K562 (cell line): Measurements from ENCODE around the gene CDSN. TPM values are rescaled to one million over a fixed set of nuclear protein-coding genes. Genes with fewer than 3 reads are reported as not detected.

Experiments
- ATAC-seq: fragments of 200-7000 bp; cut with Tn5 transposase; 3 replicates; pipeline ENCODE4 v1.9.1; 2020; ENCODE audit warnings: moderate library complexity
- BruUV-seq: library from RNA; stranded (reverse); fragments of 400-500 nt; replicated peaks from 2 replicates; lab custom pipeline; 2021; lab: Mats Ljungman, UMichigan
- CTCF ChIA-PET: fragments of 300-600 bp; formaldehyde crosslinking; extraction: SDS; loops from one replicate; lab custom pipeline; 2021; ENCODE audit warnings: low intra/inter-chr PET ratio; lab: Yijun Ruan, JAX
- POLR2A ChIA-PET: fragments of 300-600, 350-650 bp; sonication (Branson Sonifier 250); formaldehyde crosslinking; extraction: SDS; loops from one replicate; lab custom pipeline; 2021; ENCODE audit warnings: antibody characterized with exemption, inconsistent platforms; lab: Yijun Ruan, JAX
- DNase-seq, 4 experiments: peaks; one replicate each; pipeline versions ENCODE4 v3.0.0 to v3.0.0-alpha.2; 2011 to 2018; ENCODE audit warnings: low spot score in 3 of 4, mixed read lengths in 3 of 4; ENCODE audit errors: extremely low read depth in 1 of 4
- FAIRE-seq: peaks from 2 replicates; lab custom pipeline; 2011; peaks lifted over from hg19 to GRCh38; lab: Jason Lieb, UNC
- H2AFZ ChIP-seq: 2 replicates; pipeline ENCODE4 v1.6.0; 2011; ENCODE audit warnings: low read depth, low read length, control low read depth, inconsistent platforms
- H3K27ac ChIP-seq: fragments of 200-600 bp; 3 replicates; pipeline ENCODE4 v1.8.0; 2011; ENCODE audit warnings: low read depth, mild to moderate bottlenecking, control low read depth, inconsistent platforms, low read length, moderate library complexity, mixed read lengths; ENCODE audit errors: extremely low read depth
- H3K27me3 ChIP-seq, 2 experiments: fragments of 300-600 bp in 1 of 2; 2 replicates in 1 of 2; 3 replicates in 1 of 2; pipeline versions ENCODE4 v1.6.0 to v1.8.0; 2011; ENCODE audit warnings: inconsistent platforms in 2 of 2, low read length in 2 of 2, mild to moderate bottlenecking in 1 of 2, mixed read lengths in 1 of 2, moderate library complexity in 1 of 2; ENCODE audit not compliant: control insufficient read depth in 2 of 2, insufficient read depth in 2 of 2
- H3K36me3 ChIP-seq: fragments of 300-600 bp; 3 replicates; pipeline ENCODE4 v1.8.0; 2011; ENCODE audit warnings: mild to moderate bottlenecking, low read length, inconsistent platforms; ENCODE audit not compliant: control insufficient read depth, insufficient read depth
- H3K4me1 ChIP-seq, 2 experiments: fragments of 200-600 bp in 1 of 2; replicated peaks in 1 of 2; 2 replicates in 1 of 2; 3 replicates in 1 of 2; pipeline versions ENCODE4 v1.5.1 to v1.8.0; 2011; ENCODE audit warnings: inconsistent platforms in 2 of 2, low read length in 2 of 2, mild to moderate bottlenecking in 1 of 2, mixed read lengths in 1 of 2, moderate library complexity in 1 of 2; ENCODE audit not compliant: control insufficient read depth in 2 of 2, insufficient read depth in 2 of 2
- H3K4me2 ChIP-seq: 2 replicates; pipeline ENCODE4 v1.6.1; 2011; ENCODE audit warnings: low read length, control low read depth, inconsistent platforms, mixed read lengths; ENCODE audit not compliant: insufficient read depth
- H3K4me3 ChIP-seq: fragments of 200-600 bp; sonication (generic), shearing (Covaris generic); 2 replicates; pipeline ENCODE4 v1.5.1; 2016; ENCODE audit warnings: control low read depth, inconsistent platforms
- H3K79me2 ChIP-seq: fragments of 200-600 bp; 3 replicates; pipeline ENCODE4 v1.8.0; 2011; ENCODE audit warnings: low read length, inconsistent platforms; ENCODE audit not compliant: control insufficient read depth, insufficient read depth
- H3K9ac ChIP-seq, 2 experiments: 2 replicates each; pipeline versions ENCODE4 v1.6.0 to v1.6.1; 2011; ENCODE audit warnings: low read depth in 2 of 2, low read length in 2 of 2, control low read depth in 1 of 2, inconsistent platforms in 1 of 2, mild to moderate bottlenecking in 1 of 2, mixed read lengths in 1 of 2; ENCODE audit not compliant: insufficient read depth in 1 of 2
- H3K9me1 ChIP-seq: one replicate; pipeline ENCODE4 v1.6.0; 2011; ENCODE audit warnings: inconsistent platforms, mild to moderate bottlenecking, low read length, moderate library complexity; ENCODE audit not compliant: control insufficient read depth, insufficient read depth
- H3K9me3 ChIP-seq: replicated peaks from 2 replicates; pipeline ENCODE4 v1.5.1; 2011; ENCODE audit warnings: low read depth, low read length, inconsistent platforms; ENCODE audit not compliant: control insufficient read depth, insufficient read depth
- H4K20me1 ChIP-seq: replicated peaks from 2 replicates; pipeline ENCODE4 v1.6.1; 2011; ENCODE audit warnings: low read length, inconsistent platforms, mixed read lengths; ENCODE audit not compliant: control insufficient read depth, insufficient read depth
- BHLHE40 ChIP-seq: IDR thresholded peaks from 2 replicates; pipeline ENCODE4 v1.6.1; 2011; ENCODE audit warnings: low read length, improper control_type of control experiment
- FOXM1 ChIP-seq, 2 experiments: fragments of 450-650 bp in 1 of 2; sonication (generic) in 1 of 2; formaldehyde crosslinking in 1 of 2; IDR thresholded peaks; 2 replicates each; pipeline versions ENCODE4 v1.6.1 to v1.9.0; 2017 to 2022; ENCODE audit warnings: low read depth in 2 of 2, mild to moderate bottlenecking in 2 of 2, missing genetic modification reagents in 1 of 2, moderate library complexity in 1 of 2
- LEF1 ChIP-seq: fragments of 450-650 bp; IDR thresholded peaks from 2 replicates; pipeline ENCODE4 v1.6.1; 2016; ENCODE audit warnings: mild to moderate bottlenecking
- MCM2 ChIP-seq: fragments of 450-650 bp; IDR thresholded peaks from 2 replicates; pipeline ENCODE4 v1.6.1; 2017; ENCODE audit warnings: low read depth, mild to moderate bottlenecking
- NCOA4 ChIP-seq: fragments of 450-650 bp; IDR thresholded peaks from 2 replicates; pipeline ENCODE4 v1.6.1; 2018; ENCODE audit warnings: mild to moderate bottlenecking; ENCODE audit not compliant: partially characterized antibody
- SUPT5H ChIP-seq: fragments of 450-650 bp; IDR thresholded peaks from 2 replicates; pipeline ENCODE4 v1.6.1; 2016
- ZNF134 ChIP-seq: fragments of 250-450 bp; sonication (Bioruptor Pico); conservative IDR thresholded peaks from 2 replicates; pipeline ENCODE4 v1.4.0; 2020
- ZNF445 ChIP-seq: fragments of 250-450 bp; sonication (Bioruptor Pico); IDR thresholded peaks from 2 replicates; pipeline ENCODE4 v1.4.0; 2020; ENCODE audit warnings: low read depth, mild to moderate bottlenecking, moderate library complexity
- WGBS: fragments of 100-300 bp; shearing (Covaris generic); methylation state at CpG from one replicate; pipeline ENCODE4 v1.1.6; 2016; ENCODE audit warnings: low coverage, mixed read lengths; ENCODE audit not compliant: insufficient coverage; ENCODE audit errors: missing lambda C conversion rate; 5-methylcytosine and 5-hydroxymethylcytosine counted together
- in situ Hi-C: fragments of 300-500 bp; cut with MboI; formaldehyde crosslinking; loops from 4 replicates; pipeline ENCODE4 v1.15.0; 2018; ENCODE audit warnings: inconsistent platforms, mixed read lengths
- intact Hi-C: fragments of 100-400 bp; cut with micrococcal nuclease; formaldehyde crosslinking; loops from 2 replicates; pipeline ENCODE4 v1.14.2; 2022
- polyA plus RNA-seq, 8 experiments: library from polyadenylated mRNA; depleted of rRNA in 4 of 8; stranded (reverse) in 5 of 8; unstranded in 3 of 8; fragments of >200 nt; fragmentation: Nextera tagmentation in 2 of 8; fragmentation: Illumina TruSeq in 1 of 8; extraction: Ambion mirVana in 2 of 8; extraction: Trizol in 1 of 8; gene quantifications; 2 replicates each; pipeline versions ENCODE4 v1.2.1 to v1.2.3, GENCODE V29; 2011 to 2014; ENCODE audit warnings: inconsistent platforms in 1 of 8, missing spikeins in 1 of 8
- total RNA-seq, 7 experiments: library from RNA; depleted of rRNA in 6 of 7; stranded (reverse); fragments of >200 nt in 6 of 7; fragmentation: Illumina TruSeq in 2 of 7; extraction: Trizol in 2 of 7; gene quantifications; 2 replicates each; pipeline versions ENCODE4 v1.2.1 to v1.2.3, GENCODE V29; 2011 to 2021; ENCODE audit warnings: low replicate concordance in 1 of 7
- TF ChIP-seq, protein P1 (sequence below): fragments of 450-650 bp; IDR thresholded peaks from 2 replicates; pipeline ENCODE4 v1.7.0; 2016; ENCODE audit warnings: borderline replicate concordance

The CDSN gene
- total and polyA plus RNA-seq, 9 of the 15 experiments (the other 6 are each of a cell fraction or from before 2014, with no cell fraction given) = not detected

DNA sequence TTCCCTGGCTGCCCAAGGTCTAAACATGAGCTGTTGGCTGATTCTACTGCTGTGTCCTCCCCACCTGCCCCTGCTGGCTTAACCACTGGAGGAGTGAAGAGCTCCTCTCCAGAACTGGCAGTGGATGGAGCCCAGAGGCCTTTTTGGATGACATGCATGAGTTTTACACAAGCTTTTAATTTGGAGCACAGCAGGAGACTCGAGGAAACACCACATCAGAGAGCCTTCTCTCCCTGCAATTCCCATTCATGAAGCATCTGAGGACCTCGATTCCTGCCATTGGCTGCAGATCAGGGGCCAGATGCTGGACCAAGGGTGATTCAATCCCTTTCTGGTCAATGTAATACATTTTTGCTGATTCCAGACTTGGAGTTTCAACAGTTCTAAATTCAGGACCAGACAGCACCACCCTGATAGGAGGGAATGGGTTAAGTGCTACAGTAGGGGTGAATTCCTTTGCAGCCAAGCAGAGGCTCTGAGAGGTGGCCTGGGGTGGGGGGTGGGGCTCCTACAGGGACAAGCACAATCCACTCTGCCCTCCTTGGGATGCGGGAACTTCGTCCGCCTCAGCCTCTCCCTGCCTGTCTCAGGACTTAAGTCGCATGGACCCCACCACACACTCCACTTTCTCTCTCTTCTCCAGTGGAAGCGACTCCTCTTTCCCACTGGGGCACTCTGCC lies 6.2 kb downstream of the CDSN start (continued):
- no peak for TF ChIP-seq NCOA4
- TF ChIP-seq SUPT5H = no peak
- TF ChIP-seq FOXM1 (IDR thresholded peaks at IDR 0.05; ENCODE audit: low read depth) = no peak
- TF ChIP-seq FOXM1 (CRISPR knock-in tag; IDR thresholded peaks at IDR 0.05; ENCODE audit: low read depth) = no peak
- no peak for TF ChIP-seq BHLHE40

DNA sequence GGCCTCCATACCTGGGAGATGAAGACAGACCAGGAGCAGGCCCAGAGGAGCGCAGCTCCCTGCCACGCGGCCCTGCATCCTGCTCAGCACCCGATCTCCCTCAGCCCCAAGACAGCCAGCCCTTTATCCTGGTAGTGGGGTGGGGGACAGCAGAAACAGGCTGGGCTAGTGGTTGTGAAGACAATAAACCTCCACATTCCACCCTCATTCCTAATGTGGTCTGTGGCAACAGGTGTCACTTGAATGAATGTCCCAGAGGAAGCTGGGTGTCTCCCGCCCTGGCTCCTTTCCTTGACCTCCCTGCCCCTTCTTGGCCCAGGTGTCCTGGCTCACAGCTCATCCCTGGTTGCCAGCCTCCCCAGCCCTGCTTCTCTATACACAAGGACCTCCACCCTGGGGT lies 7.8 kb downstream of the CDSN start, which contains the start of gene C6orf15:
Gene C6orf15 (minus strand): TSS at position 98 of the 400 bp plus-strand sequence. CDS start 20 bp downstream, at position 78.
- in situ Hi-C loops (no loop called here), intact Hi-C loops (no loop called here)
- Histone ChIP-seq H3K27ac (no peak within 1 kb of the TSS), H3K4me3 (no peak within 1 kb of the TSS), H3K4me2 (no peak within 1 kb of the TSS), H3K9me3 (no peaks in the 10 kb centered on the region), H4K20me1 (no peaks in the 10 kb centered on the region; the same call in 1 of the 2 replicates), H3K4me1 (no peaks in the 10 kb centered on the region; a peak in 2 of 5 replicates), H2AFZ (no peak within 1 kb of the TSS), H3K79me2 (no peaks in the 10 kb centered on the region), H3K27me3 (peaks cover 64 to 85% of the 10 kb centered on the region in 2 experiments), H3K36me3 (no peaks in the 10 kb centered on the region), H3K9ac (no peak within 1 kb of the TSS), H3K9me1 (no peaks in the 10 kb centered on the region)
- FAIRE-seq (no peak), ATAC-seq (no peak), DNase-seq (no peak)
- ChIA-PET CTCF (no interaction called here), POLR2A (interaction anchor here (0.6 to 1.2 kb wide), 4 partner anchors 12 to 281 kb away, joined by 3 read pairs; no protein-coding TSS in a partner anchor)
- no TSS peak for BruUV-seq
- no peak for TF ChIP-seq ZNF134 (CRISPR knock-in tag)
- no peak for TF ChIP-seq LEF1
- no peak for TF ChIP-seq MCM2
- TF ChIP-seq, protein P1, sequence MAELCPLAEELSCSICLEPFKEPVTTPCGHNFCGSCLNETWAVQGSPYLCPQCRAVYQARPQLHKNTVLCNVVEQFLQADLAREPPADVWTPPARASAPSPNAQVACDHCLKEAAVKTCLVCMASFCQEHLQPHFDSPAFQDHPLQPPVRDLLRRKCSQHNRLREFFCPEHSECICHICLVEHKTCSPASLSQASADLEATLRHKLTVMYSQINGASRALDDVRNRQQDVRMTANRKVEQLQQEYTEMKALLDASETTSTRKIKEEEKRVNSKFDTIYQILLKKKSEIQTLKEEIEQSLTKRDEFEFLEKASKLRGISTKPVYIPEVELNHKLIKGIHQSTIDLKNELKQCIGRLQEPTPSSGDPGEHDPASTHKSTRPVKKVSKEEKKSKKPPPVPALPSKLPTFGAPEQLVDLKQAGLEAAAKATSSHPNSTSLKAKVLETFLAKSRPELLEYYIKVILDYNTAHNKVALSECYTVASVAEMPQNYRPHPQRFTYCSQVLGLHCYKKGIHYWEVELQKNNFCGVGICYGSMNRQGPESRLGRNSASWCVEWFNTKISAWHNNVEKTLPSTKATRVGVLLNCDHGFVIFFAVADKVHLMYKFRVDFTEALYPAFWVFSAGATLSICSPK = no peak
- no peak for TF ChIP-seq ZNF445
- WGBS = 2% methylated on average over 5 of the region's 5 CpGs
